Left forelimb (tissue), 1 donor: ENCODE data around the gene PPEF2.

Source experiments
- DNase-seq: peaks from one replicate; pipeline ENCODE4 v3.0.0-alpha.2; 2018; ENCODE audit warnings: low spot score

Gene PPEF2

DNA sequence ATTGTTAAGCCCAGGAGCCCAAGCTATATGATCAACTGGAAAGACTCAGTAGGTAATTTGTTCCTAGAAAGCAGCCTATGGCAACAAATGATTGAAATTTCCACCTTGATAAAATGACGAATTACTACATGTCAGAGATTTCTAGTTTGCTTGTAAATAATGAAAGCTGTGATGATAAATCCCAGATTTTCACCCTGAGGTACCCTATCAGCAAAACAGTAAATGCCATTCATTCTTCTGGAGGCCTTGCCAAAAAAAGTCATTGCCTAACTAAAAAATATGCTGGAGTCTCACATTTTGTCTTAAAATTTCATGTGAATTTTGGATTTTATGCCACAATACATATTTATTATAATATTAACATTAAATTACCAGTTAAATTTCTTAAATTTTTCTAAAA, 71.3 kb downstream of the PPEF2 start:
- DNase-seq, result no peak

GRCh38 chr4:75823812-75824211, 78.4 kb downstream of the PPEF2 start:
- no peak for DNase-seq

DNA sequence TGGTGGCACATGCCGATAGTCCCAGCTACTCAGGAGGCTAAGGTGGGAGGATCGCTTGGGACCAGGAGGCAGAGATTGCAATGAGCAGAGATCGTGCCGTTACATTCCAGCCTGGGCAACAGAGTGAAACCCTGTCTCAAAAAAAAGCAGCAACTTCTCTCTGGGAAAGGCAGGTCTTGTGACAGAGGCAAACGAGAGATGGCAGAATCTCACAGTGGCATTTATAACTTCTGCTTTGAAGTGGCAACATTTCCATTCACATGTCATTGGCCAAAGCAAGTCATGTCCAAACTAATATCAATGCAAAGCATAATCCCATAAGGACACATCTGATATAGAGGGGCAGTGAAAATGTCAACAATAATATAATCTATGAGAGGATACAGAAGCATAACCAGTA, 79.8 kb downstream of the PPEF2 start:
- DNase-seq, result no peak

GRCh38 chr4:75821966-75822365, 80.3 kb downstream of the PPEF2 start:
- no peak for DNase-seq

DNA sequence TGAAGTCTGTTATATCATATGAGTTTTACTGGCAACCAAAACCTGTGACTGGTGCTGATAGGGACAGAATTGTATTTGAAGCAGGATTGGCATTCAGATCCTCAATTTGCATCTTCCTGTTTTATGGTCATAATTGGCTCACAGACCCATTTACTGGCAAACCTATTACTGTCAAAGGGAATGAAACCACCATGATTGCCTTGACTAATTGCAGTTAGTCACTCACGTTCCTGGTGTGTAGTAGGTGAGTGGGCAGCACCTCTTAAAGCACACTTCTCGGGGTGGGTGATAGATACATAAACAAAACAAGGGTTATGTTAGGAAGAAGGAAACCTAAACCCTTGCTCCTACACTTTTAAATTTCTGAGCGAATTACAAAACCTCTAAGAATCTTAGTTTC, 81.0 kb downstream of the PPEF2 start:
- no peak for DNase-seq

GRCh38 chr4:75820676-75821075, 81.6 kb downstream of the PPEF2 start:
- DNase-seq, result no peak

DNA sequence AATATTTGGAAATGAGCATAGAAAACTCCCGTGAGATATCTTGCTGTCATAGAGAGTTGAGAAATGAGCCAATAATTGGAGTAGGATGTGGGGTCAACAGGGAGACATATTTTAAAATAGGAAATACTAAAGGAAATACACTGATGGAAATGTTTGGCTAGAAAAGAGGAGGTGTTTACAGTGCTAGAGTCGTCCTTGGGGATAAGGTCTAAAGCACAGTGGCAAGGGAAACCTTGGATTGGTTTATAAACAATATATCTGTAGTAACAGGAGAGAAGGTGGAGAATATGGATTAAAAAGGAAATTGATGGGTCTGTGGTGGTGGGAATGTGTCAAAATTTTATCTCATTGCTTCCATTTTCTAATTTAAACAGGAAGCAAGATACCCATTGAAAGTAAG, 82.1 kb downstream of the PPEF2 start:
- no peak for DNase-seq

- DNase-seq, result no peak
Observed at GRCh38 chr4:75819121-75819520, 83.1 kb downstream of the PPEF2 start.

- DNase-seq, result no peak
Observed at GRCh38 chr4:75817901-75818300, 84.4 kb downstream of the PPEF2 start.
